Bronchial epithelial cell (primary cell): Measurements from ENCODE around the gene TMED6. TPM values are rescaled to one million over a fixed set of nuclear protein-coding genes. Genes with fewer than 3 reads are reported as not detected.

ENCODE experiments used
- DNase-seq: peaks from one replicate; pipeline ENCODE4 v3.0.0-alpha.2; 2010; ENCODE audit warnings: low read depth
- FAIRE-seq: peaks from 2 replicates; lab custom pipeline; 2011; peaks lifted over from hg19 to GRCh38; lab: Jason Lieb, UNC
- H3K27me3 ChIP-seq: 2 replicates; pipeline ENCODE4 v1.5.1; 2011; ENCODE audit warnings: low read length; ENCODE audit not compliant: control insufficient read depth, insufficient read depth
- H3K36me3 ChIP-seq: 2 replicates; pipeline ENCODE4 v1.5.1; 2011; ENCODE audit warnings: low read length; ENCODE audit not compliant: control insufficient read depth, insufficient read depth
- H3K4me3 ChIP-seq: 2 replicates; pipeline ENCODE4 v1.5.1; 2011; ENCODE audit warnings: mild to moderate bottlenecking, low read depth, low read length, control low read depth
- CTCF ChIP-seq: IDR thresholded peaks from 2 replicates; pipeline ENCODE4 v1.5.1; 2011; ENCODE audit warnings: mild to moderate bottlenecking, moderate library complexity, low read length, control low read depth, inconsistent platforms; ENCODE audit not compliant: insufficient read depth, severe bottlenecking
- total RNA-seq: library from RNA; depleted of rRNA; stranded (reverse); fragments of >200 nt; gene quantifications from 2 replicates; pipeline ENCODE4 v1.2.1, GENCODE V29; 2014

TMED6 gene
- total RNA-seq, 1 donor from 2014 or later, result not detected

GRCh38 chr16:69319826-69320739 is 31.5 kb downstream of the TMED6 start:
- DNase-seq (no peak), FAIRE-seq (peak; percentile 58)
- no peak overlapping the region for H3K4me3 ChIP-seq
- TF ChIP-seq CTCF, result no peak
- peaks cover 62% of the 10 kb centered on the region for H3K36me3 ChIP-seq
- no peaks in the 10 kb centered on the region for H3K27me3 ChIP-seq

DNA sequence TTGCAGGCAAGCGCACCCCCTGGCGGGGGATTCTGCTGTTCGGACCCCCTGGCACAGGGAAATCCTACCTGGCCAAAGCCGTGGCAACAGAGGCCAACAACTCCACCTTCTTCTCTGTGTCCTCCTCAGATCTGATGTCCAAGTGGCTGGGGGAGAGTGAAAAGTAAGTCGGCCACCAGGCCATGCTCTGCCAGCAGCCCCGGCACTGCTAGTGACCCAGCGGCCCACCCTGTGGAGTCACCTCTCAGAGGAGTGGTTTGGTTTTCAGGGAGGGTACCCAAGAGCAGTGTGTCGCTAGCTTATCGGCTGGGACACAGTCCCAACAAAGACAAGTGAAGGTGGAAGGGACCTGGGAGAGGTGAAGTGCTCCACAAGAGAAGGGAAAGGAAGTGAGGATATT is 32.2 kb downstream of the TMED6 start:
- H3K36me3 ChIP-seq, result peaks cover 60% of the 10 kb centered on the region

DNA sequence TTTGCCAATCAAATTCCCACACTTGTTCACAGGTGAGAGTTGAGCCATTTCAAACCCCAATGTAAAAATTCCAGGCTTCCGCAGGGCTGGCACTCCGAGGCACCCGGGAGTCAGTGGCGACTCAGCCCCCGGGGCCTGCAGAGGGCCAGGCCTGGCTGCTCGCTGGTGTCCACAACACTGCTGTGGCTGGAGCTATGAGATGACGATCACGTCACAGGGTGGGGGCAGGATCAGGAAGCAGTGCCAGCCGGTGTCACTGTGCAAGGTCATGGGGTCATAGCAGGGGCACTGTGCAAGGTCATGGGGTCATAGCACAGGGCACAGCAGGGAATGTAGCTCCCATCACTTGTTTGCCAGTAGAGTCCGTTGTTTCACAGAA is 32.7 kb downstream of the TMED6 start:
- H3K27me3 ChIP-seq, result no peaks in the 10 kb centered on the region
- H3K4me3 ChIP-seq, result no peak overlapping the region
- TF ChIP-seq CTCF, result no peak
- FAIRE-seq, result no peak
- H3K36me3 ChIP-seq, result peaks cover 58% of the 10 kb centered on the region
- DNase-seq, result no peak

More for the DNA sequence above, 32.2 kb downstream of the TMED6 start:
- TF ChIP-seq CTCF, result no peak
- DNase-seq (no peak), FAIRE-seq (no peak)
- H3K27me3 ChIP-seq, result no peaks in the 10 kb centered on the region
- no peak overlapping the region for H3K4me3 ChIP-seq

DNA sequence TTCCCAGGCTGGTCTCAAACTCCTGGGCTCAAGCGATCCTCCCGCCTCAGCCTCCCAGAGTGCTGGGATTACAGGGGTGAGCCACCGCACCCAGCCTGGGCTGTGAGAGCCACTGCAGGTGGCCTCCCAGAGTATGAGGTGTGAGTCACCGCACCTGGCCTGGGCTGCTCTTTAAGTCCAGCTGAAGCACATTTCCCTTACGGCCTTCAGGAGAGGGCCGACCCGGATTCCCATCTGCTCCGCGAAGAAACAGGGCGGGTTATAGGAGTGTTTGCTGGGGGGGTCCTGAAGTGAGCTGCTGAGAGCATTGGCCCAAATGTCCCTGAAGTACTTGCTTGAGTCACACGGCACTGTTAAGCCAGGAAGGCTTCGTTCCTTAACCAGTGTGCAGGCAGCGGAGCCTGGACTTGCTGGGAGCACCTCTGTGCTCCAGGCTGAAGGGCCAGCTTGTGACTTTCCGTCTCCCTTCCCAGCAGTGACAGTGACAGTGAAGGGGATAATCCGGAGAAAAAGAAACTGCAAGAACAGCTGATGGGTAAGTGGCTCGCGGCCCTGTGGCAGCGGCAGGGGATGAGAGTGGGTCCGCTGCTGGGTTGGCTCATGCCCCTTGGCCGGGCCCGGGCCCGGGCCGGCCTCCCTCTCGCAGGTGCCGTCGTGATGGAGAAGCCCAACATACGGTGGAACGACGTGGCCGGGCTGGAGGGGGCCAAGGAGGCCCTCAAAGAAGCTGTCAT is 33.2 kb downstream of the TMED6 start:
- peaks cover 55% of the 10 kb centered on the region for H3K36me3 ChIP-seq

DNA sequence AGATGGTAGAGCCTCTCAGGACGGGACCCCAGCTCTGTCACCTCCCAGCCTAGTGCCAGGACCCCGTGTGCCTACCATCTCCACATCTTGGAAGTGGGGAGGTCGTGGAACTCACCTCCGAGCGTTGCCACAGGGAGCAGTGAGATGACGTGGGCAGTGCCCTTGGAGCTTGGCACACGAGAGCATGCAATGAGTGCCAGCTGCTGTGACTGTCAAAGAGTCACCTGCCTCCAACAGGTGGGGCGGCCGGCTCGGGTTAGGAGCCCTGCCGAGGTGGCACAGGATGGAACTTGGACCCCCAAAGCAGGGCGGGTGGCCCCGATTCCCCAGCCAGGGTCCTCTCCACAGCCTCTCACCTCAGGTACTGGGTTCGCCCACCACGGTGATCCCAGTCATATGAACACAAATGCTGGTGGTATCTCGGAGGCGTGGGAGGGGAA is 35.0 kb downstream of the TMED6 start:
- TF ChIP-seq CTCF, result no peak
- DNase-seq (no peak), FAIRE-seq (no peak)
- H3K27me3 ChIP-seq, result no peaks in the 10 kb centered on the region
- H3K36me3 ChIP-seq, result peaks cover 49% of the 10 kb centered on the region
- H3K4me3 ChIP-seq, result no peak overlapping the region

More for the DNA sequence above, 33.2 kb downstream of the TMED6 start:
- FAIRE-seq, result no peak
- Histone ChIP-seq H3K4me3 (no peak overlapping the region), H3K27me3 (no peaks in the 10 kb centered on the region)
- TF ChIP-seq CTCF, result no peak
- no peak for DNase-seq
